BLaER1 treated with 17β-estradiol and CSF1 and Interleukin-3, amounts not matched to agents 10 nM and 100 nM (cell line): Measurements from ENCODE around the gene RNF169.
A peak's percentile ranks its signal among the peaks of the same experiment; 100 is the strongest.

ENCODE experiments used
- H3K27ac ChIP-seq, 11 experiments: shearing (Covaris generic); formaldehyde crosslinking; 2 replicates each; pipeline ENCODE4 v1.8.1; 2022
- H3K27me3 ChIP-seq, 11 experiments: shearing (Covaris generic); formaldehyde crosslinking; 2 replicates each; pipeline ENCODE4 v1.8.1; 2022
- H3K36me3 ChIP-seq, 11 experiments: shearing (Covaris generic); formaldehyde crosslinking; 2 replicates each; pipeline ENCODE4 v1.8.1; 2022
- H3K4me1 ChIP-seq, 10 experiments: shearing (Covaris generic); formaldehyde crosslinking; 2 replicates each; pipeline ENCODE4 v1.8.1; 2022
- H3K4me2 ChIP-seq, 11 experiments: shearing (Covaris generic); formaldehyde crosslinking; 2 replicates each; pipeline ENCODE4 v1.8.1; 2022
- H3K4me3 ChIP-seq, 10 experiments: shearing (Covaris generic); formaldehyde crosslinking; 2 replicates each; pipeline ENCODE4 v1.8.1; 2022
- H3K9ac ChIP-seq, 11 experiments: shearing (Covaris generic); formaldehyde crosslinking; 2 replicates each; pipeline ENCODE4 v1.8.1; 2022
- H3K9me3 ChIP-seq, 11 experiments: shearing (Covaris generic); formaldehyde crosslinking; replicated peaks in 1 of 11; 2 replicates each; pipeline ENCODE4 v1.8.1; 2022
- H4K20me1 ChIP-seq, 11 experiments: shearing (Covaris generic); formaldehyde crosslinking; 2 replicates each; pipeline ENCODE4 v1.8.1; 2022
- Cebpa-rat ChIP-seq, 11 experiments: shearing (Covaris generic); IDR thresholded peaks; 2 replicates each; pipeline ENCODE4 v1.8.1; 2022

Gene RNF169

DNA sequence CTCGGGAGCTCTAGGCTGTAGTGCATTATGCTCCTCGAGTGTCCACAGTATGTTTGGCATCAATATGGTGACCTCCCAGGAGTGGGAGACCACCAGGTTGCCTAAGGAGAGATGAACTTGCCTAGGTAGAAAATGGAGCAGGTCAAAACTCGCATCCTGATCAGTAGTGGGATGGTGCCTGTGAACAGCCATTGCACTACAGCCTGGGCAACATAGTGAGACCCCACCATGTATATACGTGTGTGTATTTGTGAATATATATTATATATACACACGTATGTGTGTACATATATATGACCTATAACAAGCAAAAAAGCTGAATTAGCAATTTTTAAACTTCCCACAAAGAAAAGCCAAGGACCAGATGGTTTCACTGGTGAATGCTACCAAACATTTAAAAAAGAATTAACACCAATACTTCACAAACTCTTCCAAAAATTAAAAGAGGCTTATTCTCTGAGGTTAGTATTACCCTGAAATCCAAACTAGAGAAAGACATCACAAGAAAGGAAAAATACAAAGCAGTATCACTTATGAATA is 97.4 kb downstream of the RNF169 start:
- Histone ChIP-seq H3K4me2 (peak overlapping the region in 1 of 11 experiments; percentile 75; a peak in 2 of 22 replicates), H3K27me3 (no peaks in the 10 kb centered on the region), H3K36me3 (peaks cover 68 to 88% (median 75%) of the 10 kb centered on the region in 11 experiments), H3K27ac (no peak overlapping the region), H3K9ac (no peak overlapping the region), H3K4me1 (peaks cover 24 to 42% (median 36%) of the 10 kb centered on the region in 10 experiments), H3K4me3 (no peak overlapping the region), H3K9me3 (no peaks in the 10 kb centered on the region), H4K20me1 (peaks cover 0 to 21% (median 0%) of the 10 kb centered on the region in 11 experiments; a peak in 4 of 22 replicates)
- TF ChIP-seq Cebpa-rat (IDR thresholded peaks at IDR 0.05) = no peak

DNA sequence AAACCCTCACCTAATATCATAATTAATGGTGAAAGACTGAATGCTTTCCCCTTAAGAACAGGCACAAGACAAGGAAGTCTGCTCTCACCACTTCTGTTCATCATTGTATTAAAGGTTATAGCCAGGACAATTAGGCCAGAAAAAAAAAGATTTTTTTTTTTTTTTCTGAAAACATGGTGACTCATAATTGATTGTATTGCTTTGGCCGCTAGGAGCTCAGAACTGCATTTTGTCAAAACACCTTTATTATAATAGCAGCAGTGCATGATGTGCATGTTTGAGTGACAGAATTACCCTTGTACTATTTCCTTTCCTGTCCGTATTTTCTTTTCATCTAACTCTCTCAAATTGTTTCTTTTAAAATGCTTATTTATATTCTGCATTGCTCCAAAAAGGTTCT is 98.1 kb downstream of the RNF169 start:
- no peak overlapping the region for H3K27ac ChIP-seq
- H3K9ac ChIP-seq = no peak overlapping the region
- H3K27me3 ChIP-seq = no peaks in the 10 kb centered on the region
- no peak for TF ChIP-seq Cebpa-rat (IDR thresholded peaks at IDR 0.05)
- H3K4me2 ChIP-seq = peak overlapping the region; percentile 42 to 75 (median 61); a peak in 19 of 22 replicates
- peaks cover 24 to 42% (median 36%) of the 10 kb centered on the region in 10 experiments for H3K4me1 ChIP-seq
- peaks cover 0 to 21% (median 0%) of the 10 kb centered on the region in 11 experiments; a peak in 4 of 22 replicates for H4K20me1 ChIP-seq
- H3K4me3 ChIP-seq = no peak overlapping the region
- peaks cover 68 to 88% (median 75%) of the 10 kb centered on the region in 11 experiments for H3K36me3 ChIP-seq
- H3K9me3 ChIP-seq = peaks cover 0 to 4% (median 0%) of the 10 kb centered on the region in 11 experiments; a peak in 1 of 22 replicates

DNA sequence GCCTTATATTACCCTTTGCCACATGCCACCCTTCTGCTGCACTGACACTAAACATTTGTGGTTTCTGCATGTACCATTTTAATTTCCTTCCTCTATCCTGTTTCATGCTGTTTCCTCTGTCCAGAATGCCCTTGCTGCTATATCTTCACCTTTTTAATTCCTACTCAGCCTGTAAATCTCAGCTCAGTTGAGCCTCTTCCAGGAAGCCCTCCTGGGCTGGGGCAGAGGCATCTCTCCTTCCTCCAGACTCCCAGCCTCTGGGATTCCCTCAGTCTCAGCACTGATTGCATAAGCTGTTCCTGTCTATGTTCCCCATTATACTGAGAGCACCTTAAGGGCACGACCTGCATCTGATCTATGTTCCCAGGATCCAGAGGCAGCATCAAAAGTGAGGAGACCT is 98.7 kb downstream of the RNF169 start:
- H3K4me2 ChIP-seq = peak overlapping the region; percentile 49 to 75 (median 66)

GRCh38 chr11:74847895-74848294 is 99.2 kb downstream of the RNF169 start:
- Histone ChIP-seq H3K27me3 (no peaks in the 10 kb centered on the region), H4K20me1 (peaks cover 0 to 19% (median 0%) of the 10 kb centered on the region in 11 experiments; a peak in 4 of 22 replicates), H3K4me1 (peaks cover 24 to 42% (median 36%) of the 10 kb centered on the region in 10 experiments), H3K4me3 (no peak overlapping the region), H3K4me2 (peak overlapping the region in 10 of 11 experiments; percentile 51 to 75 (median 66); a peak in 18 of 22 replicates), H3K27ac (peak overlapping the region in 1 of 11 experiments; percentile 13; a peak in 2 of 22 replicates), H3K9ac (no peak overlapping the region), H3K36me3 (peaks cover 67 to 88% (median 75%) of the 10 kb centered on the region in 11 experiments), H3K9me3 (peaks cover 0 to 7% (median 0%) of the 10 kb centered on the region in 11 experiments; a peak in 1 of 22 replicates)
- TF ChIP-seq Cebpa-rat (IDR thresholded peaks at IDR 0.05) = no peak

More for the DNA sequence above, 98.7 kb downstream of the RNF169 start:
- TF ChIP-seq Cebpa-rat (IDR thresholded peaks at IDR 0.05) = no peak
- Histone ChIP-seq H3K4me3 (0 out of 20 replicates have a peak overlapping the region, but pooled peaks of 1 of the 10 experiments have one; percentile 12), H4K20me1 (peaks cover 0 to 21% (median 0%) of the 10 kb centered on the region in 11 experiments; a peak in 4 of 22 replicates), H3K27me3 (no peaks in the 10 kb centered on the region), H3K4me1 (peaks cover 24 to 42% (median 36%) of the 10 kb centered on the region in 10 experiments), H3K9me3 (peaks cover 0 to 7% (median 0%) of the 10 kb centered on the region in 11 experiments; a peak in 1 of 22 replicates), H3K36me3 (peaks cover 67 to 88% (median 75%) of the 10 kb centered on the region in 11 experiments), H3K27ac (peak overlapping the region in 2 of 11 experiments; percentile 13 to 26; a peak in 2 of 22 replicates), H3K9ac (no peak overlapping the region; a peak in 1 of 22 replicates)

- Histone ChIP-seq H3K4me1 (peaks cover 24 to 42% (median 38%) of the 10 kb centered on the region in 10 experiments), H3K9ac (no peak overlapping the region), H3K27me3 (no peaks in the 10 kb centered on the region), H4K20me1 (peaks cover 0 to 14% (median 0%) of the 10 kb centered on the region in 11 experiments; a peak in 3 of 22 replicates), H3K9me3 (peaks cover 0 to 7% (median 0%) of the 10 kb centered on the region in 11 experiments; a peak in 1 of 22 replicates), H3K4me2 (peak overlapping the region in 10 of 11 experiments; percentile 15 to 57 (median 36); a peak in 18 of 22 replicates), H3K36me3 (peaks cover 65 to 88% (median 74%) of the 10 kb centered on the region in 11 experiments), H3K4me3 (no peak overlapping the region), H3K27ac (peak overlapping the region in 6 of 11 experiments; percentile 6 to 18 (median 12); a peak in 4 of 22 replicates)
- no peak for TF ChIP-seq Cebpa-rat (IDR thresholded peaks at IDR 0.05)
Observed at GRCh38 chr11:74849525-74850391, 101.1 kb downstream of the RNF169 start.

DNA sequence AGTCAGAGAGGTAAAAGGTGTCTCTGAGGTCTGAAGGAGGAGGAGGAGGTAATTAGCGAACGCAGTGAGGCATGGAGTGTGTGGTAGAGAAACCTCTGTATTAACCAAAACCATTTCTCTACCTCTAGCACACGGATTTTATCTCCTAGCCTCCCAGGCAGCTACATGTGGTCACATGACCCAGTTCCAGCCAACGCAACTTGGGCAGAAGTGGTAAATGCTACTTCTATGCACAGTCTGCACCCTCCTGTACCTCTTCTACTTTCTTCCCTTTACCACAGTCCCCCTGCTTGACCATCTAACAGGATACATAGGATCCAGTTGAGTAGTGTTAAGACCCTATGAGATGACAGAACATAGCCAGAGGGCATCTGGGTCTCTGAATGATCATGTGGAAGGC is 104.6 kb downstream of the RNF169 start:
- H3K4me2 ChIP-seq = no peak overlapping the region
- no peak overlapping the region for H3K27ac ChIP-seq
- H3K9me3 ChIP-seq = peaks cover 0 to 7% (median 0%) of the 10 kb centered on the region in 11 experiments; a peak in 1 of 22 replicates
- H3K4me3 ChIP-seq = no peak overlapping the region
- H4K20me1 ChIP-seq = 0 out of 22 replicates have a peak, but pooled peaks cover 0 to under 1% (median 0%) of the 10 kb centered on the region in 11 experiments
- no peak for TF ChIP-seq Cebpa-rat (IDR thresholded peaks at IDR 0.05)
- no peak overlapping the region for H3K9ac ChIP-seq
- H3K27me3 ChIP-seq = no peaks in the 10 kb centered on the region
- peaks cover 61 to 98% (median 73%) of the 10 kb centered on the region in 11 experiments for H3K36me3 ChIP-seq
- peaks cover 0 to 25% (median 17%) of the 10 kb centered on the region in 10 experiments; a peak in 18 of 20 replicates for H3K4me1 ChIP-seq

GRCh38 chr11:74860743-74861142 is 112.1 kb downstream of the RNF169 start:
- Histone ChIP-seq H3K27ac (no peak overlapping the region), H3K4me1 (no peaks in the 10 kb centered on the region), H3K27me3 (no peaks in the 10 kb centered on the region), H3K4me3 (0 out of 20 replicates have a peak overlapping the region, but pooled peaks of 1 of the 10 experiments have one; percentile 9), H3K4me2 (no peak overlapping the region), H3K9ac (no peak overlapping the region), H3K9me3 (peaks cover 61 to 70% (median 65%) of the 10 kb centered on the region in 11 experiments), H3K36me3 (peaks cover 83 to 99% (median 92%) of the 10 kb centered on the region in 11 experiments), H4K20me1 (no peaks in the 10 kb centered on the region)
- TF ChIP-seq Cebpa-rat (IDR thresholded peaks at IDR 0.05) = no peak

DNA sequence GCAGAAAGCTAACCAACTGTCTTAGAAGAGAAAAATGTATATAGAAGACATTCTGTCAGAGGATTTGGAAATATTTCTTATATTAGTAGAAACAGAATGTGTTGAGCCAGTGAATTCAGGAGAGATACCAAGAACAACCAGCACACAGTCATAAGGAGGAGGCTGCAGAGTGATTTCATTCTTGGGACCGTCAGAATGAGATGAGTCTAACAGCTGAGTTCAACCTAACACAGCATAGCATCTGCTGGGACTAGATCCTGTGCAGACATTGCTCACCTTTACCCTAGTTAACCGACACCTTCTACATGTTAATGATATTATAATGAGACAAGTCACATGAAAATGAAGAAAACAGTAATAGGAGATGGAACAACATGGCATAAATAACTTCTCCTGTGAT is 114.8 kb downstream of the RNF169 start:
- Histone ChIP-seq H3K27me3 (no peaks in the 10 kb centered on the region), H3K36me3 (peaks cover 95 to 100% (median 99%) of the 10 kb centered on the region in 11 experiments), H3K27ac (no peak overlapping the region), H4K20me1 (no peaks in the 10 kb centered on the region), H3K4me2 (no peak overlapping the region), H3K9me3 (peaks cover 87 to 97% (median 92%) of the 10 kb centered on the region in 11 experiments), H3K4me3 (no peak overlapping the region), H3K9ac (no peak overlapping the region), H3K4me1 (no peaks in the 10 kb centered on the region)
- no peak for TF ChIP-seq Cebpa-rat (IDR thresholded peaks at IDR 0.05)
